Measurements from ENCODE around the gene NDUFAF8.

The NDUFAF8 gene

DNA sequence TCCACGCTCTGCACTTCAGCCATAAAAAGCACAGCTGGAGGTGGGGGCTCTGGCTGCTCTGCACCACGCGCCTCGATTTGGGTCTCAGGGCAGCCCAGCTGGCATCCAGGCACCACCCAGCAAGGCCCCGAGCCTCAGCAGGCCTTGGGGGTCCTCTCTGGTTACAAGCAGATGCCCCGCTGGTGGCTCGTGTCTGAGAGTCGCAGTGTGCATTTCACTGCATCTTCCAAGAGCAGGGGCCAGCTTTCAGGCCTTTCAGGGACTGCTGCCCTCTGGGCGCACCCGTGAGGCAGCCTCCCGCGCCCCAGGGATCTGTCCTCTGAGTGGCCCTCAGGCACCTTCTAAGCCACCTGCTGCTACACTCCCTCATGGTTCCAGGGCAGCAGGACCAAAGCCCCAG, 25.5 kb downstream of the NDUFAF8 start:
- TF ChIP-seq, protein P1, sequence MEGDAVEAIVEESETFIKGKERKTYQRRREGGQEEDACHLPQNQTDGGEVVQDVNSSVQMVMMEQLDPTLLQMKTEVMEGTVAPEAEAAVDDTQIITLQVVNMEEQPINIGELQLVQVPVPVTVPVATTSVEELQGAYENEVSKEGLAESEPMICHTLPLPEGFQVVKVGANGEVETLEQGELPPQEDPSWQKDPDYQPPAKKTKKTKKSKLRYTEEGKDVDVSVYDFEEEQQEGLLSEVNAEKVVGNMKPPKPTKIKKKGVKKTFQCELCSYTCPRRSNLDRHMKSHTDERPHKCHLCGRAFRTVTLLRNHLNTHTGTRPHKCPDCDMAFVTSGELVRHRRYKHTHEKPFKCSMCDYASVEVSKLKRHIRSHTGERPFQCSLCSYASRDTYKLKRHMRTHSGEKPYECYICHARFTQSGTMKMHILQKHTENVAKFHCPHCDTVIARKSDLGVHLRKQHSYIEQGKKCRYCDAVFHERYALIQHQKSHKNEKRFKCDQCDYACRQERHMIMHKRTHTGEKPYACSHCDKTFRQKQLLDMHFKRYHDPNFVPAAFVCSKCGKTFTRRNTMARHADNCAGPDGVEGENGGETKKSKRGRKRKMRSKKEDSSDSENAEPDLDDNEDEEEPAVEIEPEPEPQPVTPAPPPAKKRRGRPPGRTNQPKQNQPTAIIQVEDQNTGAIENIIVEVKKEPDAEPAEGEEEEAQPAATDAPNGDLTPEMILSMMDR (IDR thresholded peaks at IDR 0.05; ENCODE audit: insufficient read depth, low read depth, low read length, missing control alignments): no peak
- H3K4me3 ChIP-seq (ENCODE audit: low read depth, low read length): no peak overlapping the region
- no peak for DNase-seq (ENCODE audit: low read depth)

DNA sequence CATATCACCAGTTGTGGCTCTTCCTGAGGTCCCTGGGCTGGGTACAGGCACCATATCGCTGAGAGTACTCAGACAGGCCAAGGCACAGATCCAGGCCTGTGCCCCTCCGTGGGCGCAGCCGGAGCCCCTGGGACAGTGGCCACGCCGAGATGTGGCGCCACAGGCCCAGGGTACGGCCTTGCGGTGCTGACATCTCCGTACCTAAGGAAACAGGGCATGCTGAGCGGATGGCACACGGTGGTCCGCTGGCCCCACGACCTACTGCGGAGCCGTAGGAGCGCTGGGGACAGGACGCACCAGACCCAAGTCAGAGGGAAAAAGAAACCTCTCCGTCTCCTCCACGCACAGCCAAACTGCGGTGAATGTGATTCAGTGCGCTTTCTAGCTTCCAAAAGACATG, 26.5 kb downstream of the NDUFAF8 start:
- no peak overlapping the region for H3K4me3 ChIP-seq (ENCODE audit: low read depth, low read length)
- no peak for DNase-seq (ENCODE audit: low read depth)
- TF ChIP-seq, protein P1 (IDR thresholded peaks at IDR 0.05; ENCODE audit: insufficient read depth, low read depth, low read length, missing control alignments): no peak

DNA sequence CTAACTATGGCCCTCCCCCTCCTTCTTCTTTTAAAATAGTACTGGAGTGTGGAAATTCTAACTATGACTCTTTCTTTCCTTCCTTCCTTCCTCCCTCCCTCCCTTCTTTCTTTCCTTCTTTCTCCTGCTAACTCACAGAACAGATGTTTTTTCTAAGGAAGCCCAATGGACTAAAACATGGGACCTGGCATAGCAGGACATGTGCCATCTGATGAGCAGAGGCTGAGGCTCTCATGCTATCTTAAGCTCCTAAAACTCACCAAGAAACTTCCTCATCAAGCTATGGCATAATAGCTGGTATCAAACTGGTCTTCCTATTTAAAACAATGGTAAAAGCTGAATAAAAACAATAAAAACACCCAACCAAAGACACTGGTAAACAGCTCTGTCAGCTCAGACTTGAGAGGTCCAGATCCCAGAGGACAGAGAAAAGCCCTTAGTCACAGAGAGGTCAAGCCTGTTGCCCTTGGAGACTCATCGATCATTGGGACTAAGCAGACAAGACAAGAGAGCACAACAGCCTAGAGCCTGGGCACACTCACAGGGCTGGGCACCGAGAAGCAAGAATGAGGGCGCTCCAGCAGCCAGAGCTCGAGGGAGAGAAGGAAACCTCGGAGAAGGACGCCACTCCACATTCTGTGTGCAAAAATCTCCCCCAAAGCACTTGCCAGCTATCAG, 28.4 kb downstream of the NDUFAF8 start:
- TF ChIP-seq, protein P1 (IDR thresholded peaks at IDR 0.05; ENCODE audit: insufficient read depth, low read depth, low read length, missing control alignments): no peak

DNA sequence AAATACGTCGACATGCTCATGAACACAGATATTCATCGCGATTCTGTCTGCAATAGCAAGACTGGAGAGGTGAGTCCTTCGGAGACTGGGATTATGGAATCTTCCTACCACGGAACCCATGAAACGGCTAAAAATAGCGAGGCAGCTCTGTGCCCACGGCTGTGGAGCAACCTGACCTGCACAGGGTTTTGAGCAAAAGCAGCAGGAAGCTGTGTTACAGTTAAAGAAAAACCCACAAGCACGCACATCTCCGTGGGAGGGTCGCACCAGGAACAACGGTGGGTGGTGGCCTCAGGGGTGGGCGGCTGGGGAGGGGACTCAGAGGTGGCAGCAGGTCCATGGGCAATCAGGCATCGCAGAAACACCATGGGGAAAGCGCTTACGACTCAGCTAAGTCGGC, 31.2 kb downstream of the NDUFAF8 start:
- DNase-seq (ENCODE audit: low read depth): no peak
- TF ChIP-seq, protein P1 (IDR thresholded peaks at IDR 0.05; ENCODE audit: insufficient read depth, low read depth, low read length, missing control alignments): no peak
- H3K4me3 ChIP-seq (ENCODE audit: low read depth, low read length): no peak overlapping the region

More for the DNA sequence above, 28.4 kb downstream of the NDUFAF8 start:
- H3K4me3 ChIP-seq (ENCODE audit: low read depth, low read length): no peak overlapping the region
- no peak for DNase-seq (ENCODE audit: low read depth)

DNA sequence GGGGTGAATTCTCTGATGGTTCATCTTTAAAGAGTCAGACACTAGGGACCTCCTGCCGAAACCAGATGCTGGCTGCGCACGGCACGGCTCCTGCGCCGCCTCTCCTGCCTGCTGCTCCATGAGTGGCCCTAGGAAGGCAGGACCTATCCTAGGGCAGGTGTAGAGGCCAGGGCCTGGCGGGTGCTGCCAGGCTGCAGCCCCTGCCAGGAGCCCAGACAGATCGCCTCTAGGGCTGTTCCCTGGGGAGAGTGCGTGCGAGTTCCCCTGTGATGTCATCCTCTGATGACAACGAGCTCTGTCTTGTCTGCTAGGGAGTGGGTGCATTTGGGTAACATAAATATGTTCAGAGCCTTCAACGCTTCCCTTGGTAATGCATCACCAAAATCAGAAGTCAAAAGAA, 32.1 kb downstream of the NDUFAF8 start:
- TF ChIP-seq, protein P1 (IDR thresholded peaks at IDR 0.05; ENCODE audit: insufficient read depth, low read depth, low read length, missing control alignments): no peak
- no peak for DNase-seq (ENCODE audit: low read depth)
- no peak overlapping the region for H3K4me3 ChIP-seq (ENCODE audit: low read depth, low read length)

DNA sequence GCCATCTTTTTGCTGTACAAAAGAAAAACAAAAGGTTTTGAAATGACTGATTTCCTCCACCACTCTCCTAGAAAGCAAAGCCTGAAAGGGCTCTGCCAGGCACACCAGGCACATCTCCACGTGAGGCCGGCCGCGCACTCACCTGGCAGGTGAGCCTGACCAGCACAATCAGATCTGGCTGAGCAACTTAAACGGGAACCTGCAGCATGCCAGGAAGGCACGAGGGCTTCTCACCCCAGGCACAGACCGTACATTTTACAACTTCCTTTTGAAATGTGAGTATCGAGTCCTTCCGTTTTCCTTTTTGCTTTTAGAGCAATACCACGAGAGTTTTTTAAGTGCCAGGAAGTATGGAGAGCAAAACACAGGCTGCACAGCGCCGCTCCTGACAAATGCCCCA, 33.5 kb downstream of the NDUFAF8 start:
- no peak overlapping the region for H3K4me3 ChIP-seq (ENCODE audit: low read depth, low read length)
- TF ChIP-seq, protein P1 (IDR thresholded peaks at IDR 0.05; ENCODE audit: insufficient read depth, low read depth, low read length, missing control alignments): no peak
- DNase-seq (ENCODE audit: low read depth): no peak

Data from GM12865 (cell line).